Fibroblast of pulmonary artery (primary cell): ENCODE measurements around the gene BICC1.

ENCODE experiments used
- DNase-seq: peaks from one replicate; pipeline ENCODE4 v3.0.0-alpha.2; 2010; ENCODE audit warnings: low read depth
- H3K4me3 ChIP-seq: replicated peaks from 2 replicates; pipeline ENCODE4 v1.5.1; 2011; ENCODE audit warnings: low read depth, mild to moderate bottlenecking, control low read depth, low read length, moderate library complexity
- TF ChIP-seq, protein P1 (sequence below): IDR thresholded peaks from 2 replicates; pipeline ENCODE4 v1.5.1; 2011; ENCODE audit warnings: mild to moderate bottlenecking, control low read depth, low read length, inconsistent platforms; ENCODE audit errors: missing control alignments

Gene BICC1

GRCh38 chr10:58704671-58705141 is 192.0 kb downstream of the BICC1 start:
- peak; percentile 42 for DNase-seq
- no peak overlapping the region for H3K4me3 ChIP-seq
- TF ChIP-seq, protein P1, sequence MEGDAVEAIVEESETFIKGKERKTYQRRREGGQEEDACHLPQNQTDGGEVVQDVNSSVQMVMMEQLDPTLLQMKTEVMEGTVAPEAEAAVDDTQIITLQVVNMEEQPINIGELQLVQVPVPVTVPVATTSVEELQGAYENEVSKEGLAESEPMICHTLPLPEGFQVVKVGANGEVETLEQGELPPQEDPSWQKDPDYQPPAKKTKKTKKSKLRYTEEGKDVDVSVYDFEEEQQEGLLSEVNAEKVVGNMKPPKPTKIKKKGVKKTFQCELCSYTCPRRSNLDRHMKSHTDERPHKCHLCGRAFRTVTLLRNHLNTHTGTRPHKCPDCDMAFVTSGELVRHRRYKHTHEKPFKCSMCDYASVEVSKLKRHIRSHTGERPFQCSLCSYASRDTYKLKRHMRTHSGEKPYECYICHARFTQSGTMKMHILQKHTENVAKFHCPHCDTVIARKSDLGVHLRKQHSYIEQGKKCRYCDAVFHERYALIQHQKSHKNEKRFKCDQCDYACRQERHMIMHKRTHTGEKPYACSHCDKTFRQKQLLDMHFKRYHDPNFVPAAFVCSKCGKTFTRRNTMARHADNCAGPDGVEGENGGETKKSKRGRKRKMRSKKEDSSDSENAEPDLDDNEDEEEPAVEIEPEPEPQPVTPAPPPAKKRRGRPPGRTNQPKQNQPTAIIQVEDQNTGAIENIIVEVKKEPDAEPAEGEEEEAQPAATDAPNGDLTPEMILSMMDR = no peak

DNA sequence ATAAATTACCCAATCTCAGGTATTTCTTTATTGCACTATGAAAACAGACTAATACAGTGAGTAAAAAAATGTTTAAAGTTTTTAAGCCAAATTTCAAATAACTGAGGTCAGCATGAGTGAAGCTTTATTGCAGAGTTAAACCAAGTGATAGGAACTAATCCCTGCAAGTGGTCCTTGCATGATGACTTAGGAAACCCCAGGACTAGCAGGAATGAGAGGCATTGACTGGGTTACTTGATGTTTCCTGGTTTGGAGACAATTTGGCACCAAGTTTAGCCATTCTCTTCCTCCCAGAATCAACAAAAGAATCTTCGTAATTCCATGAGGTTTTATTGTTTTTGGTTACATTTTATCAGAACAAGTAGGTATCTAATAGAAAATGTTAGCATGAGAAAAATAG is 194.2 kb downstream of the BICC1 start:
- DNase-seq = no peak

GRCh38 chr10:58712141-58712540 is 199.5 kb downstream of the BICC1 start:
- no peak overlapping the region for H3K4me3 ChIP-seq
- no peak for DNase-seq
- TF ChIP-seq, protein P1 = no peak

More for the DNA sequence above, 194.2 kb downstream of the BICC1 start:
- no peak overlapping the region for H3K4me3 ChIP-seq
- TF ChIP-seq, protein P1 = no peak

DNA sequence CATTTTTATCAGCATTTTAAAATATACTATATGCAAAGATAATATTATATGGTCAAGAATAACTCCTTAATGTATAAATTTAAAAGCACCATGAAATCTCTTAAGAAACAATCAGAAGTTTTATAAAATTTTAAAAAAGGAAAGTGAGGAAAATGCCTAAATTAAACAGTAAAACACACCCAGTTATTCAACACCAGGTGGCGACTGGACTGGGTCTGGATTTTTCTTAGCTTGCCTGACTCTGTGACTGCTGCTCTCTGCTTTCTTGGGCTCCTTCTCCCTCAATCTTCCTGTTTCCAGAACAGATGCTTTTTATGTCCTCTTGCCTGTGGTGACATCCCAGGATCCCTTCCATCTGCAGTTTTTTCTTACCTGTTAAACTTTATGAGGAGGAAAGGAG is 200.3 kb downstream of the BICC1 start:
- no peak overlapping the region for H3K4me3 ChIP-seq
- no peak for DNase-seq
- TF ChIP-seq, protein P1 = peak; percentile 43

DNA sequence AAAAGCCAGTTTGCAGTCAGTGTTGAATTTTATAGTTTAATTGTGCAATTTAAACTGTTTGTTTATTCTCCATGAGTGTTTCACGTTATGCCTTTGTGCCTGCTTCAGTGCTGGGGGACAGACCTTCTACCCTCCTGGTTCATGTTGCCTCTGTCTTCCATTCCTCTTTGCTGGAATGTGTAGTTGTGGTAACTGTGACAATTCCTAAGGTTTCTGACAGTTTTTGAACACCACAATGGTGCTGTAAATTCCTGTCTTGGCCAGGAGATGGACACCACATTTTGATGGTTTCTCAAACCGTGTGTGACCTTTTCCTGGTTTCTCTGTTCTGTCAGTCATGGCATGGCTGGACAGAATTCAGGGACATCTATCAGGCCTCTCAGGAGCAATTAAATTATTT is 201.7 kb downstream of the BICC1 start:
- TF ChIP-seq, protein P1 = no peak
- H3K4me3 ChIP-seq = no peak overlapping the region
- no peak for DNase-seq

DNA sequence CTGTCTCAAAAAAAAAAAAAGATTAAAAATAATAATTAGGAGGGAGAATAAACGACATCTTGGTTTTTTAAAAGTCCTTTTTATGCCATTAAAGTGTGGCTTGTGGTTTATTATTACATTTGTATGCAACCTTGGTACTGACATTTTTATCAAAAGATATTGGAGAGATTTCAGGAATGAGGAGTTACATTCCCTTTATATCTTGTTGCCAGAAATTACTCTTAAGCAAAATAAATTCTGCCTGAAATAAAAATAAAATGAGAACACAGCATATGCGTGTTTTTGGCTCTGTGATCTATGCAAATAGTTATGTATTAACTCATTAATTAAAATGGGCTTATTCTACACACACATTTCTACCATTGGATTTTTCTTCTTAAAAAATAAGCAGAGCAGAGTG is 202.4 kb downstream of the BICC1 start:
- TF ChIP-seq, protein P1 = no peak
- no peak overlapping the region for H3K4me3 ChIP-seq
- peak; percentile 37 for DNase-seq

DNA sequence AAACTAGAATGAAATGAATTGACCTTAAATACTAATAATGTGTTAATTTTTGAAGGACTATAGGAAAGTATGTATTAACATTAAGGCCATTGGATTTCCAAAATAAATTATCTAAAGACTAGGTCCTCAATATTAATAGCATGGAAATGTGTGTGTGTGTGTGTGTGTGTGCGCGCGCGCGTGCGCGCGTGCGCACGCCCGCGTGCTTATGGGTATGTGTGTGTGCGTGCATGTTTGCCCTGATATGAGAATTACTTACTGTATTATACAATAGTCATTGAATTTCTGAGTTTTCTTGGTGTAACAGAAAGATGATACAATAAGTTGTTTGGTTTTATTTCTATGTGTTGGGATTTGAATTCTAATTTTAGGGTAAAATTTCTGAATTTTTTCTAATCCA is 205.9 kb downstream of the BICC1 start:
- no peak overlapping the region for H3K4me3 ChIP-seq
- TF ChIP-seq, protein P1 = no peak
- DNase-seq = no peak
